ENCODE results near the gene PPP1R27. TPM values are rescaled to one million over a fixed set of nuclear protein-coding genes. Genes with fewer than 3 reads are reported as not detected.

The PPP1R27 gene
- polyA plus RNA-seq, 1 experiment: not detected

DNA sequence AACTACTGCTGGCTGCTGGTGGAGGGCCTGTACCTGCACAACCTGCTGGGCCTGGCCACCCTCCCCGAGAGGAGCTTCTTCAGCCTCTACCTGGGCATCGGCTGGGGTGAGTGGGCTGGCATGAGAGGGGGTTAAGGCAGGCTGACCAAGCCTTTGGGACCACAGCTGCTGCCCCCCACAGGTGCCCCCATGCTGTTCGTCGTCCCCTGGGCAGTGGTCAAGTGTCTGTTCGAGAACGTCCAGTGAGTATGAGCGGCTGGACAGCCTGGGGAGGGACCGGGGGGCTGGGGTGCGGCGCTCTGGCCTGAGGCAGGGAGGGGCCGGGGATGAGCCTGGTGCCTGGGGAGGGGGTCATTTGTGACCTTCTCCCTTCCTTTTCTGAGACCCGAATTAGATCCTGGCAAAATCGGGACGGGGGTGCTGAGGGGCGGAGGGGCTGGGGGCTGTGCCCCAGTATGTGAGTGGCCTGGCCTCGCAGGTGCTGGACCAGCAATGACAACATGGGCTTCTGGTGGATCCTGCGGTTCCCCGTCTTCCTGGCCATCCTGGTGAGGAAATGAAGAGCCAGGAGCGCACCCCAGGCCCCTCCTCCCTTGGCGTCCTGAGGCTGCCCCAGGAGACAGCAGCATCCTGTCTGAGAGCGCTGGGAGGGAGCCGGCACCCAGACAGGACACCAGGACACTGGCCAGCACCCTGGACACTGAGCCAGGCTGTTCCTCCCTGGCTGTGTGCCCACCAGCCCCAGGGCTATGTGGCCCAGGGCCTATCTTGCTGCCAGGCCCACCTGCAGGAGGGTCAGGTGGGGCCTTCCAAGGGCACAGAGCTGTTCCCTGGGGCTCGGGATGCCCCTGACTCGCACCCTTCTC, 22.9 kb downstream of the PPP1R27 start:
- ChIA-PET POLR2A (no interaction called here), CTCF (no interaction called here)
- DNase-seq (ENCODE audit: low read depth): no peak
- no peak for TF ChIP-seq CTCF (IDR thresholded peaks at IDR 0.05; ENCODE audit: insufficient read depth, low read depth, low read length)
- peaks cover 6% of the 10 kb centered on the region for H3K27me3 ChIP-seq (ENCODE audit: control insufficient read depth, insufficient read depth, low read length)
- H3K36me3 ChIP-seq (ENCODE audit: control insufficient read depth, insufficient read depth, low read length): no peaks in the 10 kb centered on the region
- no peak overlapping the region for H3K4me3 ChIP-seq (ENCODE audit: low read depth, low read length)

DNA sequence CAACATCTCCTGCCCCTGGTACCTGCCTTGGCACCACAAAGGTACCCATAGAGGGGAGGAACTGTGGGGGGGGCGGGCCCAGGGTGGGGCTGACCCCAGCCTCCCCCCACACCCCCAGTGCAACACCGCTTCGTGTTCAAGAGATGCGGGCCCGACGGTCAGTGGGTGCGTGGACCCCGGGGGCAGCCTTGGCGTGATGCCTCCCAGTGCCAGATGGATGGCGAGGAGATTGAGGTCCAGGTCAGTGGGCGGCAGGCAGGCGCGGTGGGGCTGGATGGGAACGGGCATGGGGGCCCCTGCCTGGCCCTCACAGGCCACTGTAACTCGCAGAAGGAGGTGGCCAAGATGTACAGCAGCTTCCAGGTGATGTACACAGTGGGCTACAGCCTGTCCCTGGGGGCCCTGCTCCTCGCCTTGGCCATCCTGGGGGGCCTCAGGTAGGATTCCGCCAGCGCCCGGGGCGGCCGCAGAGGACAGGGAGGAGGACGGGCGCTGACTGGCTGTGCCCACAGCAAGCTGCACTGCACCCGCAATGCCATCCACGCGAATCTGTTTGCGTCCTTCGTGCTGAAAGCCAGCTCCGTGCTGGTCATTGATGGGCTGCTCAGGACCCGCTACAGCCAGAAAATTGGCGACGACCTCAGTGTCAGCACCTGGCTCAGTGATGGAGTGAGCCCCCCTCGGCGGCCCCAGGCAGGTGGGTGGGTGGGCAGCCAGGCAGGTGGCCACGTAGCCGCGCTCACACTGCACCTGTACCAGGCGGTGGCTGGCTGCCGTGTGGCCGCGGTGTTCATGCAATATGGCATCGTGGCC, 23.8 kb downstream of the PPP1R27 start:
- no peak for TF ChIP-seq CTCF (IDR thresholded peaks at IDR 0.05; ENCODE audit: insufficient read depth, low read depth, low read length)
- Histone ChIP-seq H3K4me3 (ENCODE audit: low read depth, low read length) (no peak overlapping the region), H3K36me3 (ENCODE audit: control insufficient read depth, insufficient read depth, low read length) (no peaks in the 10 kb centered on the region), H3K27me3 (ENCODE audit: control insufficient read depth, insufficient read depth, low read length) (peaks cover 10% of the 10 kb centered on the region)
- POLR2A ChIA-PET: no interaction called here
- CTCF ChIA-PET: no interaction called here
- no peak for DNase-seq (ENCODE audit: low read depth)

- no peak for DNase-seq (ENCODE audit: low read depth)
These were observed 24.4 kb downstream of the PPP1R27 start for GRCh38 chr17:81810476-81810875.

DNA sequence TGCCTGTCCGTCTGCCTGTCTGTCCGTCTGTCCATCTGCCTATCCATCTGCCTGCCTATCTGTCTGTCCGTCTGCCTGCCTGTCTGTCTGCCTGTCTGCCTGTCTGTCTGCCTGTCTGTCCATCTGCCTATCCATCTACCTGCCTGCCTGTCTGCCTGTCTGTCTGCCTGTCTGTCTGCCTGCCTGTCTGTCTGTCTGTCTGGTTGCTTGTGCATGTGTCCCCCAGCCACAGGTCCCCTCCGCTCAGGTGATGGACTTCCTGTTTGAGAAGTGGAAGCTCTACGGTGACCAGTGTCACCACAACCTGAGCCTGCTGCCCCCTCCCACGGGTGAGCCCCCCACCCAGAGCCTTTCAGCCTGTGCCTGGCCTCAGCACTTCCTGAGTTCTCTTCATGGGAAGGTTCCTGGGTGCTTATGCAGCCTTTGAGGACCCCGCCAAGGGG, 25.3 kb downstream of the PPP1R27 start:
- DNase-seq (ENCODE audit: low read depth): no peak
- CTCF ChIA-PET: no interaction called here
- TF ChIP-seq CTCF (IDR thresholded peaks at IDR 0.05; ENCODE audit: insufficient read depth, low read depth, low read length): no peak
- Histone ChIP-seq H3K4me3 (ENCODE audit: low read depth, low read length) (no peak overlapping the region), H3K36me3 (ENCODE audit: control insufficient read depth, insufficient read depth, low read length) (no peaks in the 10 kb centered on the region), H3K27me3 (ENCODE audit: control insufficient read depth, insufficient read depth, low read length) (peaks cover 20% of the 10 kb centered on the region)
- POLR2A ChIA-PET: no interaction called here

More at GRCh38 chr17:81810476-81810875, 24.4 kb downstream of the PPP1R27 start:
- TF ChIP-seq CTCF (IDR thresholded peaks at IDR 0.05; ENCODE audit: insufficient read depth, low read depth, low read length): no peak
- POLR2A ChIA-PET: no interaction called here
- H3K36me3 ChIP-seq (ENCODE audit: control insufficient read depth, insufficient read depth, low read length): no peaks in the 10 kb centered on the region
- H3K27me3 ChIP-seq (ENCODE audit: control insufficient read depth, insufficient read depth, low read length): peaks cover 15% of the 10 kb centered on the region
- no peak overlapping the region for H3K4me3 ChIP-seq (ENCODE audit: low read depth, low read length)
- CTCF ChIA-PET: no interaction called here
